Colonic mucosa (tissue), 4 donors: ENCODE data around the gene APOBEC3H. TPM values are rescaled to one million over a fixed set of nuclear protein-coding genes. Genes with fewer than 3 reads are reported as not detected.
A peak's percentile ranks its signal among the peaks of the same experiment; 100 is the strongest.

Experiments used
- DNase-seq: peaks from one replicate; pipeline ENCODE4 v3.0.0-alpha.2; 2020
- H3K27ac ChIP-seq: fragments of 200-600 bp; one replicate; pipeline ENCODE4 v1.8.0; 2021
- H3K27me3 ChIP-seq: fragments of 200-600 bp; one replicate; pipeline ENCODE4 v1.8.0; 2021
- H3K36me3 ChIP-seq: fragments of 200-600 bp; one replicate; pipeline ENCODE4 v1.8.0; 2021
- H3K4me1 ChIP-seq: fragments of 200-600 bp; one replicate; pipeline ENCODE4 v1.8.0; 2021; ENCODE audit warnings: mild to moderate bottlenecking
- H3K4me3 ChIP-seq: fragments of 200-600 bp; one replicate; pipeline ENCODE4 v1.8.0; 2021
- H3K9ac ChIP-seq, 2 donors: one replicate each; pipeline ENCODE4 v1.7.0; 2013; ENCODE audit warnings: control low read depth in 2 of 2, low read depth in 2 of 2, low read length in 2 of 2
- H3K9me3 ChIP-seq: fragments of 200-600 bp; one replicate; pipeline ENCODE4 v1.8.0; 2021
- CTCF ChIP-seq: fragments of 200-600 bp; IDR thresholded peaks from one replicate; pipeline ENCODE4 v1.8.0; 2022; ENCODE audit warnings: antibody characterized with exemption, mild to moderate bottlenecking
- intact Hi-C: fragments of 100-400 bp; cut with DNase I; formaldehyde crosslinking; loops from one replicate; pipeline ENCODE4 v1.14.1; 2022
- total RNA-seq, 2 donors: library from RNA; stranded (reverse); fragmentation: NEBNext Ultra II Directional in 1 of 2; extraction: Animal tissue kit (Norgen Biotek cat#: 25700) in 1 of 2; gene quantifications; one replicate each; pipeline ENCODE4 v1.2.1, GENCODE V29; 2021
- donor health status: healthy.
- donor health status: DM: no; HTN: no; CAD: no.
- donor health status: DM: no; HTN: no; CAD: no.

The APOBEC3H gene
- total RNA-seq, 2 donors from 2014 or later, result 0.45 TPM; not detected in 1

- H3K4me1 ChIP-seq, result no peaks in the 10 kb centered on the region
- no peak overlapping the region for H3K9ac ChIP-seq
- H3K36me3 ChIP-seq, result no peaks in the 10 kb centered on the region
- H3K27me3 ChIP-seq, result no peaks in the 10 kb centered on the region
- no peak for DNase-seq
- H3K27ac ChIP-seq, result no peak overlapping the region
- H3K9me3 ChIP-seq, result no peaks in the 10 kb centered on the region
- intact Hi-C loops, result loop anchor here (5.0 kb wide), 1 partner anchor 116 kb away; no protein-coding TSS in a partner anchor
- H3K4me3 ChIP-seq, result no peak overlapping the region
- no peak for TF ChIP-seq CTCF
These were observed 25.9 kb downstream of the APOBEC3H start for GRCh38 chr22:39122772-39123470.

- Histone ChIP-seq H3K27me3 (no peaks in the 10 kb centered on the region), H3K36me3 (no peaks in the 10 kb centered on the region), H3K4me1 (no peaks in the 10 kb centered on the region), H3K9me3 (no peaks in the 10 kb centered on the region), H3K9ac (no peak overlapping the region), H3K4me3 (no peak overlapping the region), H3K27ac (no peak overlapping the region)
- intact Hi-C loops, result loop anchor here (5.0 kb wide), 1 partner anchor 117 kb away; no protein-coding TSS in a partner anchor
- no peak for DNase-seq
- no peak for TF ChIP-seq CTCF
These were observed 26.9 kb downstream of the APOBEC3H start for GRCh38 chr22:39123751-39124581.

- no peaks in the 10 kb centered on the region for H3K36me3 ChIP-seq
- H3K27ac ChIP-seq, result no peak overlapping the region
- H3K9me3 ChIP-seq, result no peaks in the 10 kb centered on the region
- intact Hi-C loops, result no loop called here
- no peak for TF ChIP-seq CTCF
- no peak overlapping the region for H3K9ac ChIP-seq
- no peak for DNase-seq
- H3K4me3 ChIP-seq, result no peak overlapping the region
- H3K27me3 ChIP-seq, result no peaks in the 10 kb centered on the region
- no peaks in the 10 kb centered on the region for H3K4me1 ChIP-seq
These were observed 28.6 kb downstream of the APOBEC3H start for GRCh38 chr22:39125622-39126021.

GRCh38 chr22:39128508-39128907 lies 31.5 kb downstream of the APOBEC3H start:
- peaks cover 3% of the 10 kb centered on the region for H3K4me1 ChIP-seq
- H3K9me3 ChIP-seq, result no peaks in the 10 kb centered on the region
- H3K36me3 ChIP-seq, result no peaks in the 10 kb centered on the region
- H3K27ac ChIP-seq, result no peak overlapping the region
- intact Hi-C loops, result no loop called here
- TF ChIP-seq CTCF, result no peak
- H3K27me3 ChIP-seq, result no peaks in the 10 kb centered on the region
- DNase-seq, result no peak
- no peak overlapping the region for H3K4me3 ChIP-seq
- H3K9ac ChIP-seq, result no peak overlapping the region

DNA sequence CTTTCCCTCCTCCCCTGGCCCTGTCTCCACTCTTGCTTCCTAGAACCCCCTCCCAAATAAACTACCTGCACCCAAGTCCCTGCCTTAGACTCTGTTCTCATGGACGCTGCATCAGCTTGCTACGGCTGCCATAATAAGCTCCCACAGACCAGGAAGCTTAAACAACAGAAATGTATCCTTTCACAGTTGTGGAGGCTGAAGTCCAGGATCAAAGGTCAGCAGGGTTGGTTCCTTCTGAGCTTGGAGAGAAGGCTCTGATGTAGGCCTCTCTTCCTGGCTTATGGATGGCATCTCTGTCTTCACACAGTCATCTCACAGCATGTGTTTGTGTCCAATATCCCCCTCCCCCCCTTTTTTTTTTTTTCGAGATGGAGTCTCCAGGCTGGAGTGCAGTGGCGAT lies 32.0 kb downstream of the APOBEC3H start:
- no peaks in the 10 kb centered on the region for H3K27me3 ChIP-seq
- intact Hi-C loops, result no loop called here

More for the DNA sequence above, 32.0 kb downstream of the APOBEC3H start:
- no peaks in the 10 kb centered on the region for H3K36me3 ChIP-seq
- no peak for TF ChIP-seq CTCF
- H3K9ac ChIP-seq, result no peak overlapping the region
- no peak overlapping the region for H3K27ac ChIP-seq
- no peak overlapping the region for H3K4me3 ChIP-seq
- H3K9me3 ChIP-seq, result no peaks in the 10 kb centered on the region
- peaks cover 3% of the 10 kb centered on the region for H3K4me1 ChIP-seq
- peak; percentile 78 for DNase-seq
